HG03039 (cell line): ENCODE measurements around the gene ALDH8A1.
"Not testable (repeated sequence)": the region's sequence is repeated elsewhere in the genome, so short reads cannot be mapped to it uniquely, and the experiment has no call there.

Source experiments
- ATAC-seq: cut with Tn5 transposase; IDR thresholded peaks from one replicate; pipeline ENCODE4 v1.9.1; 2021; ENCODE audit warnings: mild to moderate bottlenecking, moderate library complexity; ENCODE audit not compliant: unreplicated experiment

ALDH8A1 gene

DNA sequence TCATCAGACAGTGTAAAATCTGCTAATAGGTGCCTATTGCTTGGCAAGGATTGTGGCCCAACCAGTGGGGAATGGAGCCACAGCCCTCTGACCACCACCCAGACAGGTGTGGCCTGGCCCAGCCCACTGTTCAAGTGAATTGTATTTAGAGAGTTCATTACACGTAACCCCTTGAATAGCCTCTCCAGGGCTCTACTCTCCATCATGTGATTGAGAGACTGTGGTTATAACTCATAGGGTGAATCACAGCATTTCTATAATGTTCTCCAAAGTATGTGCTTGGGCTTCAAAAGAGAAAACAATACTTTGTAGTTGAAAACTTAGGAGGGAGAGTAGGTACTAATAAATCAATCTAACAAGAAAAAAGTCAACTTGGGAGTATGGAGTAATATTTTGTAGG, 38.4 kb downstream of the ALDH8A1 start:
- no peak for ATAC-seq

DNA sequence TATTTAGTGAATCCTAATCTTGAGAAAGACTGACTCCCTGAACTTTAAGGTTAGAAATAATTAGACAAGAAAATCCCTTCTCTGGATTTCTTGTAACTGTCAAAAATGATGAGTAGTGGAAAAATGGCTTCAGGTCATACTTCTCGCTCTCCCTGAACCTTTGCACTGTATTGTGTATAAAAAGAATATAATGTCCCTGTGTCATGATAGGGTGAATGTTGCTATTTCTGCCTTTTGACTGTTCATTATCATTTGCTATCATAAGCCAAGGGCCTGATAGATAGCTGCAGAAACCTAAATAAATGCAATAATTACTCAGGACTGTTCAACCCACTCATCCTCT, 39.3 kb downstream of the ALDH8A1 start:
- ATAC-seq: no peak

GRCh38 chr6:134909701-134910592, 40.0 kb downstream of the ALDH8A1 start:
- no peak for ATAC-seq

GRCh38 chr6:134908906-134909516, 40.9 kb downstream of the ALDH8A1 start:
- ATAC-seq: no peak

GRCh38 chr6:134904731-134905130, 45.2 kb downstream of the ALDH8A1 start:
- not testable (repeated sequence) for ATAC-seq

DNA sequence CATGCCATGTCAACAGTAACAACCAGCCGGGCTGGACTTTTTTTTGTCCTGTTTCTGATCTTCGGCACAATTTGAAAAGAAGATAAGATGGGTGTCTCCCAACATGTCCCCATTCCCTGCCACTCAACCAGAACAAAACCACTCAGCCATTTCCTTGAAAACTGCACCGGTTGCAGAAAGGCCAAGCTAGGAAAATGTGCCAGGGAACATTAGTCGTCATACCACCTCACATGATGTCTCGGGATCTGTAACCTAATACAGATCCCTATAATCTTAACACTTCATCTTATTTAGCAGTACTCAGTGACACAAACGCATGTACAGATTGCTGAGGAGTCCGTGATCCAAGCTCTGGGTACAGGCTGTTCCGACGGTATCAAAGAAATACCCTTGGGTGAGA, 46.5 kb downstream of the ALDH8A1 start:
- ATAC-seq: no peak

- no peak for ATAC-seq
Measured at GRCh38 chr6:134902936-134903335, 47.0 kb downstream of the ALDH8A1 start.

GRCh38 chr6:134902074-134902861, 47.6 kb downstream of the ALDH8A1 start:
- no peak for ATAC-seq

DNA sequence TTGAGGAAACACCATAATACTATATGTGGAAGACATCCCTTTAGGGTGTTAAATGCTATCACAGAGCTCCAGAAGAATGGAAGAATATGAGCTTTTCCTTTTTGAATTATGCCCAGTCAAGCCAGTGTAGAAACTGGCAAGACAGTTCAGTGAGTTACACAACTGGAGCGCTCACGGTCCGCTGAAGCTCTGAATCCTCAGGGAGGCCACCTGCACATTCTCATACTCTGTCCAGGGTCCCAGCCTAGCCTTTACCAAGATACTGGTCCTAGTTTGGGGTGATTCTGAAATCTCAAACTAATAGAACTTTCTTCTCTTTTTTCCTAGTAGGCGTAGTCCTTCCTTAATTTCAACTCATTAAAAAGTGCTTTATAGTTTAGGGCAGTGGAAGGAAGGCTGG, 51.3 kb downstream of the ALDH8A1 start:
- no peak for ATAC-seq

DNA sequence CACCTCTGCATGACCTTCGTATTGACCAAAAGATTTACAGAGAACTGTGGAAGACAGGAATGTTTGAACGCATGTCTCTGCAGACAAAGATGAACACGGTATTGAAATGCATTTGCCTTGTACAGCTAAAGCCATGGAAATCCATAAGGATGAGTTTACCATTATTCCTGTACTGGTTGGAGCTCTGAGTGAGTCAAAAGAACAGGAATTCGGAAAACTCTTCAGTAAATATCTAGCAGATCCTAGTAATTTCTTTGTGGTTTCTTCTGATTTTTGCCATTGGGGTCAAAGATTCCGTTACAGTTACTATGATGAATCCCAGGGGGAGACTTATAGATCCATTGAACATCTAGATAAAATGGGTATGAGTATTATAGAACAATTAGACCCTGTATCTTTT, 51.7 kb downstream of the ALDH8A1 start:
- ATAC-seq: not testable (repeated sequence)

GRCh38 chr6:134896910-134897309, 53.0 kb downstream of the ALDH8A1 start:
- ATAC-seq: no peak

- no peak for ATAC-seq
Measured at GRCh38 chr6:134894800-134895199, 55.1 kb downstream of the ALDH8A1 start.

DNA sequence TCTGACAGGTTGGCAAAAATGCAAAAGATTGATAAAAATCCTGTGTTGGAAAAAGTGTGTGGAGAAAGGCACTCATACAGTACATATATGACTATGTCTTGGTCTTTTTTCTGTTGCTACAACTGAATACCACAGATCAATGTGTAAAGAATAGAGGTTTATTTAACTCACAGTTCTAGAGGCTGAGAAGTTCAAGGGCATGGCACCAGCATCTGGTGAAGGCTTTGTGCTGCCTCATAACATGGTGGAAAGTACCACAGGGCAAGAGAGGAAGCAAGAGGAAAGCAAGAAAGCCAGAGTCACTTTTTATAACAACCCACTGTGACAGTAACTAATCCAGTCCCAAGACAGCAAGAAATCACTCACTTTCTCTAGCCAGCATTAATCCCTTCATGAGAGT, 57.5 kb downstream of the ALDH8A1 start:
- ATAC-seq: no peak

DNA sequence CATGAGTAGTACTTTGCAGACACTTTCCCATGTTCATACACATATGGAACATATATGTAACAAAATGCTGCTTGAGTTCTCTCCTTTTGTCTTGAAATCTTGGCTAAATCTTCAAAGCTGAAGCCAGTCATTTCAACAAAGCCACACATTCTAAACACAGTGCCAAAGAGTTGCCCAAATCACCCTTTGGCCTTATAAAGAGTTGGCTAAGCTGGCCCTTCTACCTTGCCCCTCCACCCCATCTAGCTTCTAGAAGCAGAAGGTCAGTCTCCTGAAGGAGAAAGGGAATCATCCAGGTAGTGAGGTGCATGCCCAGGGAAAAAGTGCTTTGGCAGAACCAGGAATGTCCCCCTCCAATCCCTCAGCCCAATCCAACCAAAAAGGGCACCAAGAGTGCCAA, 58.3 kb downstream of the ALDH8A1 start:
- no peak for ATAC-seq

DNA sequence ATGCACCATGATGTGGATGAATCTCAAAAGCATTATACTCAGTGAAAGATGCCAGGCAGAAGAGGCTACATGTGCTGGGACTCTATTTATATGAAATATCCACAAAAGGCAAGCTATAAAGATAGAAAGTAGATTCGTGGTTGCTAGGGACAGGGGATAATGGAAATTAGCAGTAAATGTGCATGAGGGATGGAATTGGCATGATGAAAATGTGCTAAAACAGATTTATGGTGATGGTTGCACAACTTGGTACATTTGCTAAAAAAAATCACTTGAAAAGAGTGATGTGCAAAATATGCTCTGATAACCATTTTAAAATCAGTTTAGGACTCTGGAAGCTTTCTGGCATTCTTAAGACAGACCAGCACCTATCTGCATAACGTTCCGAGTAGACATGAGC, 61.6 kb downstream of the ALDH8A1 start:
- no peak for ATAC-seq

DNA sequence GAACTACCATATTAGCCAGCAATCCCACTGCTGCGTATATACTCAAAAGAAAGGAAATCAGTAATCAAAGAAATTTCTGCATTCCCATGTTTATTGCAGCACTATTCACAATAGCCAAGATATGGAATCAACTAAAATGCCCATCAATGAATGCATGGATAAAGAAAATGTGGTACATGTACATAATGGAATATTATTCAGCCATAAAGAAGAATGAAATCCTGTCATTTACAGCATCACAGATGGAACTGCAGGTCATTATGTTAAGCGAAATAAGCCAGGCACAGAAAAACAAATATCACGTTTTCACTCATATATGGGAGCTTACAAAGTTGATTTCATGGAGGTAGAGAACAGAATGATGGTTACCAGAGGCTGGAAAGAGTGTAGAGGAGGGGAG, 65.1 kb downstream of the ALDH8A1 start:
- no peak for ATAC-seq

DNA sequence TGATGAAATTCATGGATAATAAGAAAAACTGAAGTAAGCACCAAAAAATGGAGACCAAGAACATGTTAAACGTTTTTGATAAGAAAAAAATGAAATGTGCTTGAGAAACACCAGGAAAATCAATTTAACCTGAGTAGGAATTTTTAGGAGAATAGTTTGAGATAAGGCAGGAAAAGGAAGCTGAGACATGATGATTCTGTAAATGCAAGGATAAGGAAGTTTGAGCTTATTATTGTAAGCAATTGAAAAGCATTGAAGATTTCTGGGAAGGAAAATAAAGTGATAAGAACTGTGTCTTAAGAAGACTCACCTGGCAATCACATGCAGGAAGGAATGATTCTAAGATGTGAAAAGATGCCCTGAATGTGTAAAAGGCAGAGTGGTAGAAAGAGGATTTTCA, 66.6 kb downstream of the ALDH8A1 start:
- no peak for ATAC-seq

DNA sequence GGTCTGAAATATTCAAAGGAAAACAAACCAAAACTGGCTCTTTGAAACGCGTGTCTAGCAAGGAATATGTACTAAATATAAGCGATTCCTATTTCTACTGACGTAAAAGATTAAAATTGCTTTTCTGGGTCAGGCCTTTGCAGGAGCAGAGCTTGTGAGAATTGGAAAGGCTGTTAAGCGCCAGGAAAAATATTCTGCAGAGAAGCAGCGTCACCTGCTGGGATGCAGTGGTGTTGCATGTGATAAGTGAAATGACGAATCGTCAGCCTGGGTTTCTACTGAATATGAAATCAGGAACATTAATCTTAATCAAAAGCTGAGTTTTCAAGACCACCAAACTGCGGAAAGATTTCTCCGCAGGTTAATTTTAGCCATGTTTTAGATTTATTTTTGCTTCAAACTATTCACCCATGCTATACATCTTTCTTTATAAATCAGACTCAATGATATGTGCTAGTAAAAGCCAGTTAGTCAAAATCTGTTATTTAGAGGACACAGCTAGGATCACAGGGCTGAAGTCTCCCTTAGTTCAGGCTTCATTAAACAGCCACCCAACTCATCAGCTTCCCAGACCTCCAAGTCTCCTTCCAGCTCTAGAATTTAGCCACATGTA, 67.4 kb downstream of the ALDH8A1 start:
- ATAC-seq: no peak

- no peak for ATAC-seq
Measured at GRCh38 chr6:134880487-134881190, 69.3 kb downstream of the ALDH8A1 start.

DNA sequence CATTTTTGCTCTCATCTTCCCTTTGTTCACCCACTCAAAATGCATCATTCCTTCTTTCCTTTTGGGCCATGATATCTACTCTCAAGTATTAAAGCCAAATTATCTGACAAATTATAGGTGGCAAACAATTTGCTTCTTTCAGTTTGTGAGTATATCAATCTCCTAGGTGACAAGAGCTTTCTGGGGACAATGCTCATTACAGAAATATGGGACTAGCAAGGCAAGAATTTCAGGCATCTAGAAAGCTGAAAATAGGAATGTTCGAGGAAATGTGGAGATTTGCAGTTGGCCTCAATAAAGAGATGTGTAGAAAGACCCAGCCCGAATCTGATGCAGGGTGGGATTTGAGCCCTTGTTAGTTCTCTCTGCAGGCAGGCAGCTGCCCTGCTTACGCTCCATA, 71.8 kb downstream of the ALDH8A1 start:
- no peak for ATAC-seq

DNA sequence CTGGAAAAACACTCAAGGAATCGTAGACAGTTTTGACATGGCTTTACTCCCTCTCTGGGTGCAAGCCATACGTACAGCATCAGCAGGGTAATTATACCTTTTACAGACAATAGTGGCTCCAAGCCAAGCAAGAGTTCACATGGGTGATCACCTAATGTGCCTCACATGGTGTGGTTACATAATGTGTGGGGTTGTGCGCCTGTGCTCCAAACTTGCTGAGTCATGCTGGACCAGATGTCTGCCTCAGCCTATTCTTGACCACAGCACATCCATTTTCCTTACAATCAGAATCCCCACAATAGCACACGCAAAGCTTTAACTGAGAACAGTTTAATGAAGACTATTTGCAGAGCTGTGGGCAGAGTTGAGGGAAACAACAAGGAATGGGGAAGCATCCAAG, 74.5 kb downstream of the ALDH8A1 start:
- ATAC-seq: no peak
